Activated T-helper 1 cell treated with anti-CD3 and anti-CD28 coated beads, Interleukin-12 subunit alpha, Interleukin-12 subunit beta, Interleukin-2, Interleukin-4 antibody, amounts not matched to agents 30 ng/mL and 10 ng/mL and 1 ng/mL, durations not matched to agents 14 hours and 24 hours and 36 hours (primary cell): Measurements from ENCODE around the gene HADHB. TPM values are rescaled to one million over a fixed set of nuclear protein-coding genes. Genes with fewer than 3 reads are reported as not detected.

Experiments
- DNase-seq: peaks from one replicate; pipeline ENCODE4 v3.0.0; 2021; ENCODE audit warnings: low spot score
- H3K27ac Mint-ChIP-seq: one replicate; pipeline ENCODE4 v1.8.0; 2021; ENCODE audit warnings: mild to moderate bottlenecking, mixed read lengths
- H3K27me3 Mint-ChIP-seq: one replicate; pipeline ENCODE4 v1.8.0; 2022; ENCODE audit warnings: mild to moderate bottlenecking, moderate library complexity, mixed read lengths; ENCODE audit not compliant: insufficient read depth
- H3K36me3 Mint-ChIP-seq: one replicate; pipeline ENCODE4 v1.8.0; 2021; ENCODE audit warnings: low read depth, mixed read lengths
- H3K4me1 Mint-ChIP-seq: one replicate; pipeline ENCODE4 v1.8.0; 2021; ENCODE audit warnings: low read depth, mixed read lengths
- H3K4me3 Mint-ChIP-seq: one replicate; pipeline ENCODE4 v1.8.0; 2021; ENCODE audit warnings: mild to moderate bottlenecking, moderate library complexity, mixed read lengths
- H3K9me3 Mint-ChIP-seq: one replicate; pipeline ENCODE4 v1.8.0; 2021; ENCODE audit warnings: mixed read lengths
- intact Hi-C: fragments of 100-400 bp; cut with micrococcal nuclease; formaldehyde crosslinking; loops from one replicate; pipeline ENCODE4 v1.15.1; 2024
- total RNA-seq: library from RNA; stranded (reverse); gene quantifications from 2 replicates; pipeline ENCODE4 v1.2.3, GENCODE V29; 2022

The HADHB gene
- total RNA-seq, 1 donor from 2014 or later = 78.8 TPM

DNA sequence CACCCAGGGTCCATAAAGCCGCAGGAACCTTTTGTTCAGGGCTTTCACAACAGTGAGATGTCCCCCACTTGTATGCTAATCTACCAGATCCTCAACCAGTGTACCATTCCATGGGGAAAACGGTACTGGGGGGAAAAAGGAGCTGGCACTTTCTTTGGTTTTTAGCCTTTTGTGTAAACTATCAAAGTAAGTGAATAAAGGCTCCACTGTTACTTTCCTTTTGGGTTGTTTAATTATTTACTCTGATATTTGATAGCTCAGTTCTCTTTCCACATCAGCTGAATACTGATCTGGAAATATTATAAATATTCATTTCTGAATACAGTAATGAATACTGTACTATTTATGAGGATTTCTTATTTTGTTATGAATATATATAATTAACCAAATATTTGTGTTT, 20.6 kb upstream of the HADHB start:
- Mint-ChIP-seq H3K36me3 (peaks cover 44% of the 10 kb centered on the region), H3K9me3 (peaks cover 8% of the 10 kb centered on the region), H3K4me3 (no peak overlapping the region), H3K27ac (no peak overlapping the region), H3K4me1 (no peaks in the 10 kb centered on the region), H3K27me3 (no peaks in the 10 kb centered on the region)
- intact Hi-C loops = no loop called here
- DNase-seq = no peak

DNA sequence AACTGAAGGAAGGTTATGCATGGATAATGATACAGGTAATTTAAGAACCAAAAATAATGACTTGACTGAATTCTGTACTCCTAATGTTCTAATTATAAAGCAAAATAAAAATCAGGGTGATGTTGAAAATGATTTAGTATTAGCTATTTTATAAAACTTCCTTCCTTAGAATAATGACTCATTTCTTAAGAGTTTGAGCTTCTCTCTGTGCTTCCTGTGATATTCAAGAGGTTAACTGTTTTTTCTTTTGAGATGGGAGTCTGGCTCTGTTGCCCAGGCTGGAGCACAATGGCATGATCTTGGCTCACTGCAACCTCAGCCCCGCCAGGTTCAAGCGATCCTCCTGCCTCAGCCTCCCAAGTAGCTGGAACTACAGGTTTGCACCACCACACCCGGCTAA, 15.1 kb upstream of the HADHB start:
- Mint-ChIP-seq H3K4me3 (no peak overlapping the region), H3K9me3 (peaks cover 8% of the 10 kb centered on the region), H3K27me3 (no peaks in the 10 kb centered on the region)

DNA sequence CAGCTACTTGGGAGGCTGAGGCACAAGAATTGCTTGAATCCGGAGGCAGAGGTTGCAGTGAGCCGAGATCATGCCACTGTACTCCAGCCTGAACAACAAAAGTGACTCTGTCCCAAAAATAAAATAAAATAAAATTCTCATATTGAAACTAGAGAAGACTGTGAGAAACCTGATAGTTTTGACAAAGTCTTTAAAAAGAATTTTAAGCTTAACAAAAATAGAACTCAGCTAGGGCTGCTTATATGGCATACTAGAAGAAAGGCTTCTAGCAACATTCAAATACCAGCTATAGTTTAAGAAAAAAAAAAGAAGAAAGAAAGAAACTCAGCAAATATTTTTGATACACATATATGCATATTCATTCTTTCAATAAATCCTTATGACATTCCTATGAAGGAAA, 13.9 kb upstream of the HADHB start:
- DNase-seq = no peak

More for the DNA sequence above, 15.1 kb upstream of the HADHB start:
- H3K36me3 Mint-ChIP-seq = peaks cover 65% of the 10 kb centered on the region
- no peak for DNase-seq
- H3K27ac Mint-ChIP-seq = no peak overlapping the region
- H3K4me1 Mint-ChIP-seq = no peaks in the 10 kb centered on the region
- intact Hi-C loops = no loop called here

DNA sequence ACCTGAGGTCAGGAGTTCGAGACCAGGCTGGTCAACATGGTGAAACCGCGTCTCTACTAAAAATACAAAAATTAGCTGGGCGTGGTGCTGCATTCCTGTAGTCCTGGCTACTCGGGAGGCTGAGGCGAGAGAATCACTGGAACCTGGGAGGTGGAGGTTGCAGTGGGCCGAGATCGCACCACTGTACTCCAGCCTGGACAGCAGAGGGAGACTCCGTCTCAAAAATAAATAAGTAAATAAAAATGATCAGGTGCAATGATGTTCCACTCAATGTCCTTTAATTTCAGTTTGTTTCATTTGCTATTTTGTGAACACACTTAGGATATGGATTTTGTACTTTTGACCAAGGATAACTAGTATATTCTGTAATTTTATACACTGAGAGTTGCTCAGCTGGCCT, 9.7 kb upstream of the HADHB start:
- H3K36me3 Mint-ChIP-seq = peaks cover 36% of the 10 kb centered on the region
- no peaks in the 10 kb centered on the region for H3K27me3 Mint-ChIP-seq
- no peaks in the 10 kb centered on the region for H3K9me3 Mint-ChIP-seq
- H3K4me1 Mint-ChIP-seq = peaks cover 4% of the 10 kb centered on the region
- no peak overlapping the region for H3K4me3 Mint-ChIP-seq
- intact Hi-C loops = no loop called here
- H3K27ac Mint-ChIP-seq = no peak overlapping the region
- DNase-seq = no peak

More for the DNA sequence above, 13.9 kb upstream of the HADHB start:
- intact Hi-C loops = no loop called here
- no peak overlapping the region for H3K4me3 Mint-ChIP-seq
- peaks cover 63% of the 10 kb centered on the region for H3K36me3 Mint-ChIP-seq
- H3K27me3 Mint-ChIP-seq = no peaks in the 10 kb centered on the region
- peaks cover 8% of the 10 kb centered on the region for H3K9me3 Mint-ChIP-seq
- H3K4me1 Mint-ChIP-seq = no peaks in the 10 kb centered on the region
- no peak overlapping the region for H3K27ac Mint-ChIP-seq

DNA sequence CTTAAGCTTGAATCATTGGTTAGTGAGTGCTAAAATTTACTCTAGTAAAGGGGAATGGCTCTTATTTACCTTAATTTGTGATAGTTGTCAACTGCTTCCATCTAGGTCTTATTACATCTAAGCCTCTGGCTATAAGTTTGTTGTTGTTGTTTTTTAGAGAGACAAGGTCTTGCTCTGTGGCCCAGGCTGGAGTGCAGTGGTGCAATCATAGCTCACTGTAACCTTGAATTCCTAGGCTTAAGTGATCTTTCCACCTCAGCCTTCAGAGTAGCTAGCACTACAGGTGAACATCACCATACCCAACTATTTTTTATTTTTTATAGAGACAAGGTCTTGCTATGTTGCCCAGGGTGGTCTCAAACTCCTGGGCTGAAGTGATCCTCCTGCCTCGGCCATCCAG, 6.9 kb upstream of the HADHB start:
- Mint-ChIP-seq H3K4me3 (no peak overlapping the region), H3K9me3 (no peaks in the 10 kb centered on the region)
- intact Hi-C loops = no loop called here

DNA sequence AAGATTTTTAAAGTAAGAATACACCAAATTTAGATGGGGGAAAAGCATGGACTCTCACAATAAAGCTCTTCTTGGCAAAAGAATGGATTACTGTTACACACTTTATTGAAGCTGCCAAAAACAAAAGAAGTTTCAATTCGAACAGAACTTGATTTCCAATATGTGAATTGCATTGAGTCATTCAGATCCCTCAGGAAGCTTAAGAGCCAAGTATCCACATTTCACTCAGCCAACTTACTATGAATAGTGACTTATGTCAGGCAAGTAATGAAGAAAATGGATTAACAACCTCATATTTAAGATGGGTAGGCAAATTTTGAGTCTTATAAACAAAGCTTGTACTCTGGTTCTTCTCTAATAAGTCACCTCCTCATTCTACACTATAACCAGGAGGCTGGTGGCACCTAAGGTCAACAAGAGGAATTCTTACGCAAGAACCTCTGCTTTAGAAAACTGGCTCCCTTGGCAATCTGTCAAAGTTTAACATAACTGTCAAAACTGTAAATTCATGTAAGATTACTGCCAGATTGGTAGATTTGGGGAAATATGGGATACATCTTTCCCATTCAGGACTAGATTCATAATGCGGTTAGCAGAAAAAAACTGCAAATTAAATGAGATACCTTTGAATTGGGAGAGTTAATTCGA, 6.3 kb upstream of the HADHB start:
- H3K27me3 Mint-ChIP-seq = no peaks in the 10 kb centered on the region
- no peak overlapping the region for H3K4me3 Mint-ChIP-seq
- DNase-seq = no peak
- H3K9me3 Mint-ChIP-seq = no peaks in the 10 kb centered on the region
- intact Hi-C loops = no loop called here
- peaks cover 22% of the 10 kb centered on the region for H3K36me3 Mint-ChIP-seq
- peaks cover 19% of the 10 kb centered on the region for H3K4me1 Mint-ChIP-seq
- no peak overlapping the region for H3K27ac Mint-ChIP-seq

More for the DNA sequence above, 6.9 kb upstream of the HADHB start:
- no peak overlapping the region for H3K27ac Mint-ChIP-seq
- peaks cover 14% of the 10 kb centered on the region for H3K4me1 Mint-ChIP-seq
- H3K36me3 Mint-ChIP-seq = peaks cover 25% of the 10 kb centered on the region
- H3K27me3 Mint-ChIP-seq = no peaks in the 10 kb centered on the region
- DNase-seq = no peak

DNA sequence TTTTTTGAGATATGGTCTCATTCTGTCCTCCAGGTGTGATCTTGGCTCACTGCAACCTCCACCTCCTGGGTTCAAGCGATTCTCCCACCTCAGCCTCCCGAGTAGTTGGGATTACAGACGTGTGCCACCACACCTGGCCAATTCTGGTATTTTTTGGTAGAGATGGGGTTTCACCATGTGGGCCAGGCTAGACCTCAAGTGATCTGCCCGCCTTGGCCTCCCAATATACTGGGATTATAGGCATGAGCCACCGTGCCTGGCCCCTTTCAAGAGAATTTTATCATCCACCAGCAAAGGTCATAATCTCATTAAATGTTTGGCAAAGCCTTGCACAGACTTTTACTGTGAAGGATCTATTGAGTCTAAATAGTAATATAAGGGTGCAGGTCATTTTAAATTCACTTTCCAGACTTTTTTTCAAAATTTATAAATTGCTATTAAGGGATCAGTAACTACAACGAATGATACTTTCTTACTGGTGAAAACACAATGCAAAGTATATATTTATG, 2.8 kb upstream of the HADHB start:
- H3K36me3 Mint-ChIP-seq = peaks cover 10% of the 10 kb centered on the region
- H3K4me3 Mint-ChIP-seq = peak overlapping the region; percentile 40
- H3K27ac Mint-ChIP-seq = peak overlapping the region; percentile 0
- peaks cover 8% of the 10 kb centered on the region for H3K27me3 Mint-ChIP-seq
- DNase-seq = no peak
- H3K9me3 Mint-ChIP-seq = no peaks in the 10 kb centered on the region
- peaks cover 41% of the 10 kb centered on the region for H3K4me1 Mint-ChIP-seq
- intact Hi-C loops = loop anchor here (5.0 to 10.0 kb wide), 3 partner anchors 157 to 975 kb away; partner anchors contain the start of genes CAD and CENPA

DNA sequence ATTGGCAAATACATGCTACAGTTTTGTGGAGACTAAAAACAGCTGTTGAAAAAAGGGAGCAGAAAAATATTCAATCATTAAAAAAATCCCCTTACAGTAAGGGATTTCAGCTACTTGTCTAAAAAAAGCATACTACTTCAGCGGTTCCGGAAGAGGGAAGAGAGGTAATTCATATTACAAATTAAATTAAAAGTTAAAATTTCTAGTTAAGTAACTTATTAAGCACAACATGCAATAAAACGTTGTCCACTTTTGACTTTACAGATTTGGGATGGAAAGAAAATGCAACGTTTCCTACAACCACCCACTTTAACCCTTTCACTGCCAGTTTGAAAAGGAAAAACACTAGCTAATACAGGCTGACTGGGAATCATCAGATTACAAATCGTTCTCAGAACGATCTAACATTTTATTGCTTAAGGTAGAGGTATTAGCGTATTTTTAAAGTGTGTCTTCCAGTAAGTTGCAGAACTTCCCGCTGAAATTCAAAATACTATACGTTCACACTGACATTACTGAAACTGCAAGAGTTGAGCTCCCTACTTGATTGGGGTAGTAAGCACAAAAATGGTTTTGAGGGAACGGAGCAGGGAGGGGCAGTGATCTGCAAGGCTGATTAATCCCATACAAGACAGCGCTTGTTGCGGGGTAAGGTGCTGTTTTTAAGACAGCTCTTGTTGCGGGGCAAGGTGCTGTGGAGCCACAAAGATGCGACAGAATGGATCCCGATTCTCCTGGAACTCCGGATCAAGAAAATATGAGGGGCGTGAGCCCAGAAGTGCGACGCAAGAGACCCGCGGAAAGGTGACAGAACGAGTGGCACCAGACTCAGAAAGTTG, 1.1 kb upstream of the HADHB start:
- Mint-ChIP-seq H3K27me3 (peaks cover 8% of the 10 kb centered on the region), H3K4me1 (peaks cover 44% of the 10 kb centered on the region), H3K36me3 (peaks cover 10% of the 10 kb centered on the region), H3K4me3 (peak overlapping the region; percentile 98), H3K27ac (peak overlapping the region; percentile 96), H3K9me3 (no peaks in the 10 kb centered on the region)
- DNase-seq = no peak
- intact Hi-C loops = loop anchor here (1.0 to 10.0 kb wide), 7 partner anchors 55 to 974 kb away; partner anchors contain the start of genes CAD and CENPA

DNA sequence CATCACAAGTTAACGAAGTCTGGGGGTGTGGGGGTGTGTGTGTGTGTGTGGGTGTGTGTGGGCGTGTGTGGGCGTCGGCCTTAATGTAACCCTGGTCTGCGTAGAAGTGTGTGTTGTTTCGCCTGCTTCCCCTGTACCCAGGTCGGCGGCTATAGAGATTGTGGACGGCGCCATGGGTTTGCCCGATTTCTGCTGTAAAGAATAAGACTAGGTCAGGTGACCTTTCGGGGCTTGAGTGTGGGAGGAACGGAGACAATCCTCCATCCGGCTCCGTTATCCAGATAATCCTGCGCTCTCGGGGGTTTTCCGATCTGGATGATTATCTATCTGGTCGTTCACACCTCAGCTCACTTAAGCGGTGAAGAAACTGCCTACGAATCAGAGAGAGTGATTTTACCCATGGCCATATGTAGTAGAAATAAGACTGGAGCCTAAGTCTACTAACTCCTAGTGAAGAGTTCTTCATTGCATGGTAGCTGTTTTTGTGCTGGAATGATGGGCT, 543 bp downstream of the HADHB start:
- intact Hi-C loops = loop anchor here (1.0 to 10.0 kb wide), 9 partner anchors 54 to 540 kb away; partner anchors contain the start of genes ASXL2, CENPA and DRC1
- Mint-ChIP-seq H3K9me3 (no peaks in the 10 kb centered on the region), H3K4me1 (peaks cover 39% of the 10 kb centered on the region), H3K27me3 (peaks cover 8% of the 10 kb centered on the region), H3K36me3 (peaks cover 5% of the 10 kb centered on the region), H3K4me3 (peak overlapping the region; percentile 98), H3K27ac (peak overlapping the region; percentile 96)
- DNase-seq = peak; percentile 38

DNA sequence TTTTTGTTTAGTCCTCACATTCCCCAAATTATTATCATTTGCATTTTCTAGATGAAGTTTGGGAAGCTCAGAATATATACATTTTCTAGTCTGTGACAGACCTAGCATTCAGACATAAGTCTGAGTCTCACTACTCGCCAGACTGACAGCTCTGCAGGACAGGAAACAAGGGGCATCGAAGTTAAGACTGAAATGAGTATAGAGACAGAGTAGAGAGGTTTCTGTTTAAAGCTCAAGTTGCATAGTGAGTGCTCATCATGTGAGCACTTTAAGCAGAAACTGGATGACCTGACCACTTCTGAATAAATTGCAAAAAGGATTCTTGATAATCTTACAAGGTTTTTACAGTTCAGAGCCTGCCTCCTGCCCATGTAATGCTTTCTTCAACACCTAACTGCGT, 1.1 kb downstream of the HADHB start:
- no peak for DNase-seq
- peak overlapping the region; percentile 98 for H3K4me3 Mint-ChIP-seq
- no peaks in the 10 kb centered on the region for H3K9me3 Mint-ChIP-seq
- H3K27me3 Mint-ChIP-seq = peaks cover 8% of the 10 kb centered on the region
- H3K4me1 Mint-ChIP-seq = peaks cover 33% of the 10 kb centered on the region
- H3K27ac Mint-ChIP-seq = peak overlapping the region; percentile 96
- intact Hi-C loops = loop anchor here (1.0 to 10.0 kb wide), 9 partner anchors 53 to 539 kb away; partner anchors contain the start of genes ASXL2, CENPA and DRC1
- H3K36me3 Mint-ChIP-seq = peaks cover 2% of the 10 kb centered on the region

DNA sequence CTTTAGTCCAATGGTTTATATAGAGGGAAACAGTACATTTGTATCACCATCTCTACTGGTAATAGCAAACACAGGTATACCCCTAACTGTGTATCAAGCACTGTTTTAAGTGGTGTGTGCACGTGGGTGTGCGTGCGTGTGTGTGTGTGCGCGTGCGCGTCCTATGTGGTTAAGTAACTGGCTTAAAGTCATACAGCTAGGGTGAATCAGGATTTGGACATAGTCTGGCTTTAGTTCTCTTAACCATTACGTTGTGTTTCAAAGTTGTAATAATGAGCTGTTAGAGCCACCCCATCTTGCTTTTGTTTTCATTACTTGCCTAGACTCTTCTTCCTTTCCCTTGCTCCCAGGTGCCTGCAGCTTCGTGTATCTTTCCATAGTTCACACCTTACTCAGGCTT, 2.1 kb downstream of the HADHB start:
- H3K27ac Mint-ChIP-seq = peak overlapping the region; percentile 64
- peaks cover 32% of the 10 kb centered on the region for H3K4me1 Mint-ChIP-seq
- peaks cover 8% of the 10 kb centered on the region for H3K27me3 Mint-ChIP-seq
- intact Hi-C loops = loop anchor here (5.0 to 10.0 kb wide), 3 partner anchors 155 to 538 kb away; partner anchors contain the start of genes CENPA and DRC1
- no peak for DNase-seq
- peak overlapping the region; percentile 98 for H3K4me3 Mint-ChIP-seq
- H3K9me3 Mint-ChIP-seq = no peaks in the 10 kb centered on the region
- H3K36me3 Mint-ChIP-seq = peaks cover 2% of the 10 kb centered on the region

DNA sequence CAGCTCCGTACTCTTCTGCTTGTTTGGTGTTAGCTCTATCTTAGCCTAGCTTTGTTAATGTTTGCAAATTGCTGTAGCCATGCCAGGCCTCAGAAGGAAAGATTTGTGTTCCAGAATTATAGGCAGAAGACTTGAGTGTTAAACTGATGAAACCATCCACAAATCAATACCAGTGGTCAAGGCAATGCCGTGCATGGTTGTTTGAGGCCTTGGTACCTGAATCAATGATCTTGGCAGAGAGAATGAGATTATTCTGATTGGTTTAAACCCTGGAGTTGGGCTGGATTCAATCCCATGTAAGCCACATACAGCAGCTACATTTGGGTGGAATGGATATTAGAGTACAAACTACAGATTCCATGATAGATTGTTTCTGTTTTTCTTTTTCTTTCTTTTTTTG, 4.9 kb downstream of the HADHB start:
- intact Hi-C loops = loop anchor here (5.0 to 10.0 kb wide), 3 partner anchors 153 to 535 kb away; partner anchors contain the start of genes CENPA and DRC1
- Mint-ChIP-seq H3K4me1 (peaks cover 39% of the 10 kb centered on the region), H3K36me3 (peaks cover 4% of the 10 kb centered on the region), H3K4me3 (no peak overlapping the region), H3K9me3 (no peaks in the 10 kb centered on the region), H3K27me3 (peaks cover 8% of the 10 kb centered on the region), H3K27ac (no peak overlapping the region)
- no peak for DNase-seq
